IPS DF 6.9 (cell line): ENCODE measurements around the gene LHCGR.
A peak's percentile ranks its signal among the peaks of the same experiment; 100 is the strongest.

Experiments
- DNase-seq: peaks from one replicate; pipeline ENCODE4 v3.0.0-alpha.2; 2013; ENCODE audit warnings: low read depth, low spot score
- H3K27ac ChIP-seq: one replicate; pipeline ENCODE4 v1.5.1; 2013; ENCODE audit warnings: low read length, control low read depth
- H3K27me3 ChIP-seq: 2 replicates; pipeline ENCODE4 v1.6.1; 2013; ENCODE audit warnings: mild to moderate bottlenecking, low read length; ENCODE audit not compliant: control insufficient read depth, insufficient read depth
- H3K36me3 ChIP-seq: 2 replicates; pipeline ENCODE4 v1.6.1; 2013; ENCODE audit warnings: low read length; ENCODE audit not compliant: control insufficient read depth, insufficient read depth
- H3K4me1 ChIP-seq: 2 replicates; pipeline ENCODE4 v1.6.1; 2013; ENCODE audit warnings: low read length; ENCODE audit not compliant: control insufficient read depth, insufficient read depth
- H3K4me3 ChIP-seq: 2 replicates; pipeline ENCODE4 v1.5.1; 2013; ENCODE audit warnings: mild to moderate bottlenecking, low read length
- H3K9me3 ChIP-seq: 2 replicates; pipeline ENCODE4 v1.6.1; 2013; ENCODE audit warnings: low read length, inconsistent platforms; ENCODE audit not compliant: control insufficient read depth, insufficient read depth
- WGBS: extraction: QIAGEN DNeasy Blood & Tissue Kit; methylation state at CpG from one replicate; pipeline ENCODE4 v1.1.7; 2013; ENCODE audit warnings: mixed read lengths, missing lambda C conversion rate; ENCODE audit not compliant: insufficient read length, insufficient coverage; 5-methylcytosine and 5-hydroxymethylcytosine counted together

Gene LHCGR

DNA sequence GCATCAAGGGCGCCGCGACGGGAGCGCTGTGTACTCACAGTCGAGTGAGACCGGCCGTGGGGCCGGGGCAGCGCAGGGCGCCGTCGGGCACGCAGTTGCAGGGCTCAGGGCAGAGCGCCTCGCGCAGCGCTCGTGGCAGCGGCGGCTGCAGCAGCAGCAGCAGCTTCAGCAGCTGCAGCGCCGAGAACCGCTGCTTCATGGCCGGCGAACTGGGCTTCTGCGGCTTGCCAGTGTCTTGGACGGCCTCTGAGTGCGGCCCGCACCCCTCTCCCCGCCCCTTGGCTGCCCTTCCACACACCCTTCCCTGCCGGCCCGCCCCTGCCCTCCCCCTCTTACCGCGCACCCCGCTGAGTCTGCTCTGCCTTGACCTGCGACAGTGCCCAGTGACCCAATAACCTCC, at the start of gene LHCGR:
TSS of gene LHCGR (minus strand) at position 252 of the 400 bp plus-strand sequence. CDS start at position 199, 53 bp downstream.
- Histone ChIP-seq H3K4me1 (peaks cover 2% of the 10 kb centered on the region; the same call in 1 of the 2 replicates), H3K27ac (no peak within 1 kb of the TSS)
- WGBS: no CpG with 5 or more reads among the region's 37 CpGs

DNA sequence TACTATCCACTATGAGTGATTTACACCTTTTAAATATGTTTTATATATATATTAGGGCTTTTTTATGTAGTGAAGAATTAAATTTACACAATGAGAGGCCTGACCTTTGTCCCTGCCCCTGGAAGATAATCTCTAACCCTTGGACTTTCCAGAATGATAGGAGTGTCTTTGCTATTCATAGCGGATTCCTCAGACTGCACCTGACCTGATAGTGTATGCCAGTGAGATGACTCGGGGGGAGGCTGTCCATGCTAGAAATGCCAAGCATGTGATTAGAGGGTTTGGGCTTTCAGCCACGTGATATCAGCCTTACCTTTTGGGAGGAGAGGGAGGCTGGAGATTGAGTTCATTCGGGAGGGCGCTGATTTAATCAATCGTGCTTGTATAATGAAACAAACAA, 44.1 kb upstream of the LHCGR start:
- Histone ChIP-seq H3K27ac (no peak overlapping the region), H3K27me3 (no peaks in the 10 kb centered on the region), H3K9me3 (no peaks in the 10 kb centered on the region), H3K4me3 (no peak overlapping the region), H3K36me3 (no peaks in the 10 kb centered on the region), H3K4me1 (no peaks in the 10 kb centered on the region)
- DNase-seq: no peak
- WGBS: no CpG with 5 or more reads among the region's 6 CpGs

More for the DNA sequence above, at the start of gene LHCGR:
- H3K27me3 ChIP-seq: no peaks in the 10 kb centered on the region
- no peaks in the 10 kb centered on the region for H3K36me3 ChIP-seq
- no peak for DNase-seq
- H3K9me3 ChIP-seq: no peaks in the 10 kb centered on the region
- peak within 1 kb of the TSS; percentile 33; the same call in 1 of the 2 replicates for H3K4me3 ChIP-seq

DNA sequence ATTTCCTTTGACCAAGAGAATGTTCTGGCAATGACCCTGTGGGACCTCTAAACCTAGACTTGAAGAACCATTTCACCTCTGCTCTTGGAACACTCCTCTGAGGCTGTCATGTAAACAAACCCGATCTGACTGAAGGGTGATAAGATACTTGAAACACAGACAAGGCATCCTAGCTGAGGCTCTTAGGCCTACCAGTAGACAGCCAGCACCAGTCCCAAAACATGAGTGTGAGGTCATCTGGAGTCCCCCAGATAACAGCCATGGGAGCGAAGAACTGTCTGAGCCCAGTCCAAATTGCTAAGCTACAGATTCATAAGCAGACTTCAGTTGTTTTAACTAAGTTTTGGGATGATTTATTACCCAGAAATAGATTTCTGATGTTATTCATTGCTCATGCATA, 39.5 kb upstream of the LHCGR start:
- H3K27ac ChIP-seq: no peak overlapping the region
- no peaks in the 10 kb centered on the region for H3K9me3 ChIP-seq
- no peaks in the 10 kb centered on the region for H3K27me3 ChIP-seq
- no peak overlapping the region for H3K4me3 ChIP-seq
- no peaks in the 10 kb centered on the region for H3K4me1 ChIP-seq
- no peaks in the 10 kb centered on the region for H3K36me3 ChIP-seq
- no CpG with 5 or more reads among the region's 2 CpGs for WGBS
- no peak for DNase-seq

DNA sequence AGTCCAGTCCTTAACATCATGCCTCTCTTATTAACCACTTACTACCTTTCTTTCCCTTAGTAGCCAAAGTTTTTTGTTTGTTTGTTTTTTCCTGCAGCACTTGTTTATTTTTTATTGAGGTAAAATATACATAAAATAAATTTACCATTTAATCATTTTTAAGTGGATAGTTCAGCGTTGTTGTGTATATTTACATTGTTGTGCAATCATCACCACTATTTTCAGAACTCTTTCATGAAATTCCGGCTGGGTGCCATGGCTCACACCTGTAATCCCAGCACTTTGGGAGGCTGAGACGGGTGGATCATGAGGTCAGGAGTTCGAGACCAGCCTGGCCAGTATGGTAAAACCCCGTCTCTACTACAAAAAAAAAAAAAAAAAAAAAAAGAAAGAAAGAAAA, 38.1 kb upstream of the LHCGR start:
- no CpG with 5 or more reads among the region's 5 CpGs for WGBS

DNA sequence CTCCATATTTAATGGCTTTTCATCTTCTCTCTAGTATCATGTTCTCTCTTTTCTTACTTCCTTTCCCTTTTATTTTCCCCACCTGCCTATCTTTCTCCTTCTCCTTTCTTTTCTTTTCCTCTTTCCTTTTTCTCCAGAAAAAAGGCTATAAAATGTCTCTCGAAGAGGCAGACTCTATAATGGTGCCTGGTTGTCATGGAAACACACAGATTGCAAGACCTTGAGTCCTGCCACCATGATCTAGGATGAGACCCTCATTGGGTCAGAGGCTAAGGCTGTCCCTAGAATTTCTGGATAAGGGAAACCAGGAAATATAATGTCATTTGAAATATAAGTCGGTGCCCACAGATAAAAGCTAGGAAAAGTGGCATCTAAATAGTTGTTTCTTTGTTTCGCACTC, 36.5 kb upstream of the LHCGR start:
- Histone ChIP-seq H3K9me3 (no peaks in the 10 kb centered on the region), H3K4me1 (no peaks in the 10 kb centered on the region), H3K27me3 (no peaks in the 10 kb centered on the region), H3K27ac (no peak overlapping the region), H3K36me3 (no peaks in the 10 kb centered on the region), H3K4me3 (no peak overlapping the region)
- no CpG with 5 or more reads among the region's 3 CpGs for WGBS
- DNase-seq: no peak

More for the DNA sequence above, 38.1 kb upstream of the LHCGR start:
- Histone ChIP-seq H3K4me1 (no peaks in the 10 kb centered on the region), H3K27ac (no peak overlapping the region), H3K27me3 (no peaks in the 10 kb centered on the region), H3K4me3 (no peak overlapping the region), H3K36me3 (no peaks in the 10 kb centered on the region), H3K9me3 (no peaks in the 10 kb centered on the region)
- DNase-seq: no peak

DNA sequence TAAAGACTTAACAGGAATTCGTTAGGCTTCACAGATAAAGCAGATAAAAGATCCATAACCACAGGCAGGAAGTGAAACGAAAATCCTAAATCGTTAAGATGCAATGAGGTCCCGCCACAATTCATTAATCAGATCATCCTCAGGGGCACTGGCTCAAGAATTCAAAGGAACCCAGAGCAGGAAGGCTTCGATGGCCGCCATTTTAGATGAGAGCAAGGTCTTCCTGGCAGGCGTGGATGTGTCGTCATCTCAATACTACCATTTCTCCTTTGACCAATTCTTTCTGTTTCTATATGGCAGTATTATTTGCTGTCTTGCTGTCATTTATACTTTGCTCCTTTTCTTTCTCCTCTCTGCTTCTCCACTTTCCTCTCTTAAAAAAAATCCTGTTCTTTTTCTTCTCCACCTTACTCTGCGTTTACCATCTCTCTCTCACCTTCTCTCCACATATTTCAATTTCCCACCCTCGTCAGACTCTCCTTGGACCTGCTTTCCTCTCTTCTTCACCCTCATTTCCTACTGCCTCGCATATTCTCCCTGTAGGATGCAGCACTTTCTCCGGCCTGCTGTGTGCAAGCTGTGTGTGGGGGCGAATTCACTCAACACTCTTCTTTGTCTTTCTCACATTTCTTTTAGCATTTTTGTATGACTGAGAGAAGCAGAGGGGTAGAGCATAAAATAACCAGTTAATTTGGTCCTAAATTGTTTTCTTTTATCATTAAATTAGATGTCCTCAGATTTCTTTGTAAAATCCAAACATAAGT, 35.1 kb upstream of the LHCGR start:
- DNase-seq: no peak
- Histone ChIP-seq H3K9me3 (no peaks in the 10 kb centered on the region), H3K4me1 (no peaks in the 10 kb centered on the region), H3K4me3 (no peak overlapping the region), H3K27me3 (no peaks in the 10 kb centered on the region), H3K27ac (no peak overlapping the region), H3K36me3 (no peaks in the 10 kb centered on the region)
- 100% methylated on average over 3 of the region's 13 CpGs for WGBS

DNA sequence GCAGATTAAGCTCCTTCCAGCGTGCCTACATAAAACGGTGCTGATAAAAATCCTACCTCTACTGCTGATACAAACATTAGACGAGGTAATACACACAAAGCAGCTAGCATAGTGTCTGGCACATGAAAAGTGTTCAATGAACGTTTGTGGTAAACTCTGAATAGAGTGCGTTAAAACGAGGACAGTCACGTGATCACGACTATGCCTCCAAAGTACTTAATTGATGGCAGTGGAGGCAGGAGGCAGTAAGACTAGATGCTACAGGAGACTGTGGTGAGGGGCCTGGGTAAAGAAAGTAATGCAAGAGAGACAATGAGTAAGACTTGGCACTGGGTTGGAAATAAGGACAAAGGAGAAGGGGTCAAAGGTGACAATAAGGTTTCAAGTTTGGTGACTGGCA, 32.1 kb upstream of the LHCGR start:
- Histone ChIP-seq H3K9me3 (no peaks in the 10 kb centered on the region), H3K27ac (no peak overlapping the region), H3K4me3 (no peak overlapping the region), H3K36me3 (no peaks in the 10 kb centered on the region), H3K4me1 (no peaks in the 10 kb centered on the region), H3K27me3 (no peaks in the 10 kb centered on the region)
- no peak for DNase-seq
- no CpG with 5 or more reads among the region's 8 CpGs for WGBS

DNA sequence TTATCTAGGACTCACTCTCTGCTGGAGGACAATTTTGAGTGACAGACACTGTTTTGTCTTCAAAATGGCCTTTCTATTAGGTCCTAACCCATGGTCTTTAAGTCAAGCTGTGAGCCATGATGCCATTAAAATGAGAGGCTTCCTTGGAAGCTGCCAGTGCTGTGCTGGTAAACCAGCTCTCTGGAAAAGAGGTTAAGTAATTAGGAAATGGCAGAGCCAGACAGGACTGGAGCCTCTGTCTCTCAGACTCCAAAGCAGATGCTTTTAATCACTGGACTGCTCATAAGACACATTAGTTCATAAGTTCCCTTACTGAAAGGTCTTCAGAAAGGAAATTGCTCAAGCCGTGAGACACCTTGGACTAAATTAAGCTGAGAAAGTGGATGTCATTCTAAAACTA, 25.8 kb upstream of the LHCGR start:
- H3K36me3 ChIP-seq: no peaks in the 10 kb centered on the region
- no peaks in the 10 kb centered on the region for H3K4me1 ChIP-seq
- no peak overlapping the region for H3K4me3 ChIP-seq
- no peak overlapping the region for H3K27ac ChIP-seq
- no peaks in the 10 kb centered on the region for H3K9me3 ChIP-seq
- WGBS: no CpG with 5 or more reads among the region's 1 CpG
- no peak for DNase-seq
- H3K27me3 ChIP-seq: no peaks in the 10 kb centered on the region

DNA sequence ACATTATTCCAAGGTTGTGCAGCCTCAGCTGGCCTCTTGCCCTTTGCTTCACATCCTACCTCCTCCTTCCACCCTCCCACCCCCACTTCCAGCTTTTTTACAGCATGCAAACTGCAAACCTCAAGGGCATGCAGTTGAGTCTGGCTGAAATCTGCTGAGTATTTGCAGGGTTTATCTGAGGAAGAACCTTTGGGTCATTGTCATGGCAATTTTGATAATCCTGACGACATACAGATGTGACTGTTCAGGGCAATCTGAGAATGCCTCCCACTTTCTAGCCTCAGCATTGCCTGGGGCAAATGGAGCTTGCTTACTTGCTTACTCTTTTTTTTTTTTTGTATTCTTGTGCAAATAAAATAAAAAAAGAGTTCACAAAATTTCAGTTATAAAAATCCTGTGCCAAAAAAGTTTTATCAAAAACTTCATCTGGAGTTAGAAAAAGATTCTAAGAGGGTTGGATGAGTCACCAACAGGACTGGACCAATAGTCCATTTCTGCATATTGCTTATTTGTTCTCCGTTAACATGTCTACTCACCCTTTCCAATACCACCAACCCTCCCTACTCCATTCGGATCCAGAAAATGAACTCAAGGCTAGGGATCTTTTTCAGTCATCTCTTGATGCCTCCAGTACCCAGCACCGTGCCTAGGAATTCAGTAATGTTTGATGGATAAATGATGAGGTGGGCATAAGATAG, 23.6 kb upstream of the LHCGR start:
- no peak for DNase-seq
- H3K27me3 ChIP-seq: no peaks in the 10 kb centered on the region
- no peaks in the 10 kb centered on the region for H3K36me3 ChIP-seq
- WGBS: no CpG with 5 or more reads among the region's 4 CpGs
- H3K9me3 ChIP-seq: no peaks in the 10 kb centered on the region
- no peak overlapping the region for H3K4me3 ChIP-seq
- H3K4me1 ChIP-seq: no peaks in the 10 kb centered on the region
- H3K27ac ChIP-seq: no peak overlapping the region

DNA sequence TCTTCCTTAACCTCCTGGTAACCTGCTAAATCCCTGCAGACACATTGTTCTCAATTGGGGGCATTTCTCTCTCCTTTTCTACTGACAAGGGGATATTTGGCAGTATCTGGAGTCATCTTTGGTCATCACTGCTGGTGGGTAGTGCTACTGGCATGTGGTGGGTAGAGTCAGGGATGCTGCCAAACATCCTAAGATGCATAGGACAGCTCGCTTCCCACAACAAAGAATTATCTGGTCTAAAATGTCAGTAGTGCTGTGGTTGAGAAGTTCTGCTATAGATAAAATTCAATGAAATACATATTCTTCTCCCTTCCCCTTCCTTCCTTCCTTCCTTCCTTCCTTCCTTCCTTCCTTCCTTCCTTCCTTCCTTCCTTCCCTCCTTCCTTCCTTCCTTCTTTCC, 18.7 kb upstream of the LHCGR start:
- no peak overlapping the region for H3K4me3 ChIP-seq
- no peaks in the 10 kb centered on the region for H3K36me3 ChIP-seq
- no peaks in the 10 kb centered on the region for H3K4me1 ChIP-seq
- no peak overlapping the region for H3K27ac ChIP-seq
- no peak for DNase-seq
- no CpG with 5 or more reads among the region's 1 CpG for WGBS
- H3K9me3 ChIP-seq: no peaks in the 10 kb centered on the region
- no peaks in the 10 kb centered on the region for H3K27me3 ChIP-seq
